GM21390 (cell line): ENCODE measurements around the gene NEGR1.
"Not testable (repeated sequence)": the region's sequence is repeated elsewhere in the genome, so short reads cannot be mapped to it uniquely, and the experiment has no call there.

Experiments used
- ATAC-seq: cut with Tn5 transposase; IDR thresholded peaks from one replicate; pipeline ENCODE4 v1.9.1; 2021; ENCODE audit not compliant: unreplicated experiment

The NEGR1 gene

DNA sequence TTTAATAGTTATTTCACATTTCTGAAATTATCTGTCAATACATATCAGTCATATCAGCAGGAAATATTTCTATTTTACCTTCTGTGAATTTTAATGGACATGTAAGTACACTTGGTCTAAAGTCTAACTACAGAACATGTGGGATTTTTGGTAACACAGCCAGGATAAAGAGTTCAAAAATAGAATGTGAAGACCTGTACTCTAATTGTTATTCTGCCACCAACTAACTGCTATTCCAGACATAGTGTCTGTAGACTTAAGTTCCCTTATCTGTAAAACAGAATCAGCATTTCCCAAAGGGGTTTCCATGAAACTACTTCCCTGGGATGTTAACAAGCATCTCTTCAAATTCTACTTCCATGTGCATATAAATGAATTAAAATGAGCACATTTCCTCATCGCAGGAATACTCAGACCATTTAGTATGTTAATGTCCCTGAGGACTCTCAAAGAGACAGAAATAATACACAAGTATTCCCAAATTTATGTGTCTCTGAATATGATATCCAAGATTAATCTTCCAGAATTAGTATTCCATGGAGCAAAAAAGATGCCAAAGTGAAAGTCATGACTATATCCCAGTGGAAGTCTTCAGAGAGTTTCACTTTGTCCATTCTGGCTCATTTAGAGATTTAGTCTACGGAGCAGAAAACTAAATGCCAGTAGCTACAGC, 325.6 kb downstream of the NEGR1 start:
- ATAC-seq = no peak

DNA sequence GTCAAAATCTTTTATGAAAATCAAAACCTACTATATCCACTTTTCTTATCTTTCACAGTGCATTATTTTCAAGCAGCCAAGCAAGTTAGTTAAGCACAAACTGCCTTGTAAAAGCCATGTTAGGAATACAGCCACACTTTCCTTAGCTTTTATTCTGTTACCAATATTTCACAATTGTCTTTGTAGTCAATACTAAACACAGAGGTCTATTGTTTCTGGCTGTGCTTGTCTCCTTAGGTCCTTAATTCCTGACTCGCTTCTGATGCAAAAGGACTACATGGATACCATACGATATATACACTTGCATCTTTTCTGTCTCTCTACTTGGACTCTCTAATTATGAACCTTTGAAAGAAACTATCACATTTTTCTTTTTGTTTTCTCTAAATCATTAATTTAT, 331.8 kb downstream of the NEGR1 start:
- no peak for ATAC-seq

DNA sequence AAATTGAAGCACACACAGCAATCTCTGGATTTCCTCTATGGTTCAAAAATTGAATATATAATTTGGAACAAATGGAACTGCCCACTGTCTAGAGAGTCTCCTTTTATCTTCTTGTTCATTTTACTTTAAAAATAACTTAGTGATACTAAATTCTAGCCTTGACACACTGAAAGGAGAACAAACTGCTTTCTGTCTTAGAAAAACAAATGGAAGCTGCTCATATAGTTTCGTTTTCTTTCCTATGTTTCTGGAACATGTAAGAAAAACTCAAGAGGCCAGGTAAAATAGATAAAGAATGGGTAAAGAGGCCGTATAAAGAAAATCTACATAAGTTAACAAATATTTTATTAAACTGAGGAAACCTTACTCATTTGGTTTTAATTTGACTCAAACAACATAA, 332.7 kb downstream of the NEGR1 start:
- no peak for ATAC-seq

DNA sequence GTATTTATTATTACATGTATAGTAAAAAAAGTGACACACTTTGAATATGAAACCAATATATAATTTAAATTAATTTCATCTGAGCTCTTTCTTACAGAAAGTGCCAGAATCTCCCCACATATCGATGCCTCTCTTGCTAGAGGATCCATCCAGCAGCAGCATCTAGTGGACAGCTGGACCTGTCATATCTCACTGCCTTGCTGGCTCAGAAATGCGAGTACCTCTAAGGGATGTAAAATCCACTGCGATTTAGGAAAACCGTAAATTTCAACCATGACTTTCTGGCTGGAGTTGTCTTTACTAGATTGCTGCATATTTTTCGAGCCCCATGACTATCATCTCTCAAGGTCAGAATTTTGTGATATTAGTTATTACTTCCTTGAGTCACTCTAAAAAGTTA, 333.8 kb downstream of the NEGR1 start:
- ATAC-seq = no peak

DNA sequence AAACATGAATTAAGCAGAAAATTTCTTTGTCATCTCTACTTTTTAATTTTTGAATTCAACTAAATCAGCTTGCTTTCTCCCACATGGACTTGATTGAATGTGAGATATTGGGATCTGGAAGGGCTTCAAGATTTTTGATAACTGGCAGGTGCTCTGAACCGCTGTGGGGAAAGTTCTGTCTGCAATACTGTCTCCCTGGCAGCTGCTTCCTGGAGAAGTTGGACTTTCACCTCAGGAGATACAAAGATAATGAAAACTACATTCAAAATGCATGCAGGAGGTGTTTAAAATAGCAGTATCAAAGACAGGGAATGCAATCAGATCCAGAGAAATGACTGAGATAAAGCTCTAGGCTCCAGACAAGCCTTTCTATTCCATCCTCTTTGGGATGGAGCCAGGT, 338.3 kb downstream of the NEGR1 start:
- no peak for ATAC-seq

DNA sequence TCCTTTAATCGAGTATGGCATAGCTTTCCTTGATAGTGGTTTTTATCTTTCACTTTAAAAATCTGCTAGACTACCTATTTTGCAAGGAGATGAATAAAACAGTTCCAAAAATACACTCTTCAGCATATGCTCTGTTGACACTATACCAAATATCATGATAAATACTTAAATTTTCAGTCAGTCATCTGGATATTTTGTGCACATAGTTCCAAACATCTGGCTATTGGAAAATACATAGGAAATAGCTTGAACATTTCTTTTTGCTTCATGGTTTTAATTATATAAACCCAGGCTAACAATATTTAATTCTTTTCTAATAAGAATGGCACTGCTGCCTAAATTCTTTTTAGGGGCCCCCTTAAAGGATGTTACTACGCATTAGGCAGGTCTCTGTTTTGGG, 342.1 kb downstream of the NEGR1 start:
- ATAC-seq = no peak

DNA sequence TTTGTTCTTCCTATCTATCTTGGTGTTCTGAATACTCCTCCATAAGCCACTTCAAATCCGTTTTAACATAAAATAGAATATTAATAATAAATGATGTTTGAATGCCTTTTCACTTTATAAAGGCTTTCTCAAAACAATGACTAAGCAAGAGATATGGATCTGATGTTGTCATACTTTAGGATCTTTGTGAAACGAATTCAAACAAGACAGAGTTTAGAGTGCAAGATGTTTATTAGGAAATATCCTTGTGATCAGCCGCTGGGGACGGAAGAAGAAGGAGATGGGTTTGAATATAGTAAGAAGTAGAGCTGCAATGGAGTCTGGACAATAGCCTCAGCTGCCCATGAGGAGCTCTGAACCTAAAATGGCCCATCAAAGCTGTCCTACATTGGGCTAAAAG, 351.8 kb downstream of the NEGR1 start:
- no peak for ATAC-seq

DNA sequence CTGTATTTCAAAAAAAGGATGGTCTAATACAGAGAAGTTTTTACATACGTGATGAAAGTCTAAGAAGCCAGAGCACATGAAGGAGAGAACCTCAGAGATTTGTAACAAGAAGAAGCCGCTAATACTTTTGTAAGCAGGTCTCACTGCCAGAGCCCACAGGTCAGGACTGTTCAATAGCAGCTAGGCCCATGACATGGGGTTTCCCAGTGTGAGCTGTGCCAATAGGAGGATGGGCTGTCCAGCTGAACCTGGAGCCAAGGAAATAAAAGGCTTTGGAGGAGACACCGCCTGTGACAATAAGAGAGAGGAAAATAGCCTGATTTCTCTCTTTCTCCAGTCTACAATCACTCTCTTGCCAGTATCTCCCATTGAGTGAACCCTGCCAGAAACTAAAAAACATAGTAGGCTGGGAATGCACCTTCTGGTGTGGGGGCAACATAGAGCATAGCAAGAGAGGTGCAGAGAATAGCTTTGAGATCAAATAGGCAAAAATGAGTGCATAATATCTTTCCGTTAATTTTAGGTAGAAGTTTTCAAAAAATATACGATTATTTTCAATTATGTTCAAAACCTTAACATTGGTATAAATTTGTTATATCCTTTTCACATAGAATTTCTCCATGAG, 360.3 kb downstream of the NEGR1 start:
- no peak for ATAC-seq

DNA sequence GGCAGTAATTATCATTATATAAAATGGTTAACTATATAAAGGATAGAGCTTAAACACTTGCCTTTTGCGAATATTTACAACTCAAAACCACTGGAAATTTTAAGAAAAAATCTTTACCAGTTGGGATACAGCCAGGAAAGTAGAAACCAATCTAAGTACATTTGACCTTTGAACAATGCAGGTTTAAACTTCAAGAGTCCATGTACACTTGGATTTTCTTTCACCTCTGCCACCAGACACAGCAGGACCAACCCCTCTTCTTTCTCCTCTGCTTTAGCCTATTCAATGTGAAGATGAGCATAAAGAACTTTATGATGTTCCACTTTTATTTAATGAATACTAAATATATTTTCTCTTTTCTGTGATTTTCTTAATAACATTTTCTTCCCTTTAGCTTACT, 361.1 kb downstream of the NEGR1 start:
- ATAC-seq = no peak

DNA sequence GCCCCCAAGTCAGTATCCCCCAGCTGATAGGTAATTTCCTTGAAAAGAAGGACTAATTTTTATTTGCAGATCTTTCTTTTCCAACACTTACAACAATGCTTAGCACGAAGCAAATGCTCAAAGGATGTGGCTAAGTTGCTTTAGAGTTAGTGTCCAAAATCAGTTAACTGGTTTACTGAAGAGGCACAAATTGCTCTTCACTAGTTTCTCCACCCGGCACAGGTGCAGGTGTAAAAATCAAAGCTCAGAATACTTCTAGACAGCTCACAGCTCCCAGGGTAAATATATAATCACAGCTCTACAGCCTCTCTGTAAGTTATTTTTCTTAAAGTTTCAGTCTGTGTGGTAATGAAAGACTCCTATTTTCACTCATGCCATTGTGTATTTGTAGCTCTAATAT, 361.8 kb downstream of the NEGR1 start:
- no peak for ATAC-seq

DNA sequence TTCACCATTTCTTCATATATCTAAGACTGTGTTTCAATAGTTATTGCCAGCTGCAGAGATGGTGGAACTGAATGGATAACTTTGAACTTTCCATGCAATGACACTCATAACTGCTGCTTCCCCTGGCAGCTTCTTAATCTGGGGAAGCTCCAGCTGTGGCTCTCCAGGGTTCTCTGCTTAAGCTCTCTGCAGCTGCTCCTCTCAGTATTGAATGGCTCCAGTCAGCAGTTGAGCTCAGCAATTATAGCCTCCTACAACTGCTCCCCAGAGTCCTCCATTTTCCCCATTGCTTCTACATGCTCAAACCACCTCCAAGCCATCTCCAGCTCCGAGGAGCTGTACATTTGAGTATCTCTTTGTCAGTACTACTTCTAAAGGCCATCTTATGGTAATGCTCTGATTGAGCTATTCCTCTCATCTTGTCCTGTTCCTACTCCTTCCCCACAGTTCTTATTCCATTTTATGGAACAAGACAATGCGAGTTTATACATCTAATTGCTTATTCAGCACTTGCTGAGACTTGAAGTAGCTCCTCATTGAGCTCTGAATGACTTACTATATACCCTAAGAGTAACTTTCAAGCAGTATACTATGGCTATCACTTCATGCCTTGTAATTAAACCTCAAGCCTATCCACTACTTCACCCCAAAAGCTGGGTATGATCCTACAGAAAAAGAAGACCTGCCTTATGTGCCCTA, 362.4 kb downstream of the NEGR1 start:
- ATAC-seq = no peak

DNA sequence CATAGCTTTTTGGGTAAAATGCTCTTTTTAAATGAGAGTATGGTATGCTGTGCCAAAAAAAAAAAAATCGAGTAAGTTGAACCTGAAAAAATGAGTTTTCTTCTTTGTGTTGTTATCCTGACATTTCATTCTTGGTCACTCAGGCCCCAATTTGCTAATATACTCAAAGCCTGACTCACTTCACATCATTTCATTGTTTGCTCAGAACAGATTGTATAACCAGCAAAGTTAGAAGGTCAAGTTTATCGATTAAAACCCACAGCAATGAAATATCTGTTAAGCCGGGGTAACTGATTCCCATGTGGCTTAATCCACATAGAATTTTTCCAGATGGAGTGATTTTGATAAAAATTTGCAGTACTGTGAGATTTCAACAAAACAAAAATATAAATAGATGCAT, 363.7 kb downstream of the NEGR1 start:
- no peak for ATAC-seq

DNA sequence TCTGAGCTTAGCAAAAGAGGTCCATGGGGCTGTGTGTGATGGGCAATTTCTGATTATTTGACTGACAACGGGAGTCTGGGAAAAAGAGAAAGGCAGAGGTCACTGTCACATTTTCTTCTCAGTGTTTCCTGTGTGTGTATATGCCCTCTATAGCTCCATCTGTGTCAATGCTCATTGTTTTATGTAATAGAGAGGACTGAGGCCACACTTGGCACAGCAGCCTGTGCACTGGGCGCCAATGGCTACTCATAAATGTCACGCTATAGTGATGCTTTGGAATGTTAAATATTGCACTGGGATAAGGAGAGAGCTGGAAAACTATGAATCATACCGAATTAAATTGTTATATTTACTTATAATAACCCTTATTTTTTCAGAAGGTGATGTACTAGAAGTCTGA, 365.4 kb downstream of the NEGR1 start:
- no peak for ATAC-seq

DNA sequence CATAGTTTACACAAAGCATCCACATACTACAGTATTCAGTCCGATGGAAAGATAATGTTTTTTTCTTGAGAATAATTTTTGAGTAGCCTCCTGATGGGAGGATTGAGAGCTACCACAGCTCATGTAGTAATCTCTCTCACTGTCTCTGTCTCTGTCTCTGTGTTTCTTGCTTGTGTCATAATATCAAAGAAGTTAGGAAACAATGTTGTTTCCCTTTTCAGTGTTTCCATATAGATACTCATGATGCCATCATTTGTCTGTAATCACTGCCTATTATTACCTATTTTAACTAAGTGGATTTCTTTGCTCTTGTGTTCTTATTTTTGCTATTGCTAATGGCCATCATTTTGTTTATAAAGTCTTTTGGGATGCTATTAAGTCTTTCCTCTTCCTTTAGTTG, 367.7 kb downstream of the NEGR1 start:
- ATAC-seq = no peak

DNA sequence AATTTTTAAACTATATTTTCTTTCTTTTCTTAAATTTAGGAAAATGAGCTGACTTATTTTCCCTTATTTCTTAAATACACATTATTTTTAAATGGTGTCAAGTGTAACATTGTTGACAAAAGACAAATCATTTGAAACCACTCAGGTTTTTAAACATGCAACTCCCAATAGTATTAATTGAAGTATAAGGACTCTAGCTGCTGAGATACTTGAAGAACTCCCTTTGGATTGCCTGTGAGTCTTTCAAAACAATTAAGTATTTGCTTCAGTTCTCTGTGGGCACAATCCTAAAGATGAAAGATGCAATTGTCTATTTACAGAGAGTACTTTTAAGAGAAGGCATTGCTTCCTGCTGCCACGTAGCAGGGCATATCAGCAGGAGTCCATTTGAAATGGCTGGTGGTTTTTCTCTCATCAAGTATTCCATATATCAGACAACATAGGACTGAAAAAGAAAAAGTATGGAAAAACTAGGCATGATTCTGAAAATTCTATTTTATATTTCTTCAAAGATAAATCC, 373.4 kb downstream of the NEGR1 start:
- ATAC-seq = no peak

DNA sequence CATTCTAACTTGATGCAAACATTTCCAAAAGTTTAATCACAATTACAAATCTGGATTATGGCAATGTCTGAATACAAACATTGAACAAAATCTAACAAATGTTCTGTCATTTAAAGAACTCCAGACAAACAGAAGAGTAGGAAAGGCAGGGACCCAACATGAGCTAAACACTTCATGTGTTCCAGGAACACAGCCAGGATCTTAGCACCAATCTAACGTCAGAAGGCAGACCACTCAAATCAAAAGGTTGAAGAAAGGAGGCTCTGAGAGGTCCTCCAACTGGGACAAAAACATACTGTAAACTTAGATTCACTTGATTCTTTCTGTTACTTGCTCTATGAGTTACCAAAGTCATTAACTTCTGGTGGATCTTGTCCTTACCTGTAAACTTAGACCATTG, 374.0 kb downstream of the NEGR1 start:
- no peak for ATAC-seq

DNA sequence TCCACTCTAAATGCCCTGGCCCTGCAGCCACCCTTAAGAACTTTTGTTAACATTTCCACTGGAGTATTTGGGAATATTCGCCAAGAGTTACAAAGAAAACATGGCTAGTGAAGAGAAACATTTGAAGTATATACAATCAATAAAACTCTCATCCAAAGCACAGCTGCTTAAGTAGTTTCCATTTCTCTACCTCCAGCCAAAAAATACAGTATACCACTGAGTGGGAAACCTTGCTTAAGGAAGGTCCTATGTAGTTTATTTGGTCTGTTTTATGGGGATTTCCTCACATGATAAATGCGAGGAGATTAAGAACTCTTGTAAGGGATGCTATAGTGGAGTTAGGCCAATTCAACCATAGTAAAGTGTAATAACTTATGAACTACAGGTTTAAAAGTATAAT, 382.5 kb downstream of the NEGR1 start:
- ATAC-seq = no peak

DNA sequence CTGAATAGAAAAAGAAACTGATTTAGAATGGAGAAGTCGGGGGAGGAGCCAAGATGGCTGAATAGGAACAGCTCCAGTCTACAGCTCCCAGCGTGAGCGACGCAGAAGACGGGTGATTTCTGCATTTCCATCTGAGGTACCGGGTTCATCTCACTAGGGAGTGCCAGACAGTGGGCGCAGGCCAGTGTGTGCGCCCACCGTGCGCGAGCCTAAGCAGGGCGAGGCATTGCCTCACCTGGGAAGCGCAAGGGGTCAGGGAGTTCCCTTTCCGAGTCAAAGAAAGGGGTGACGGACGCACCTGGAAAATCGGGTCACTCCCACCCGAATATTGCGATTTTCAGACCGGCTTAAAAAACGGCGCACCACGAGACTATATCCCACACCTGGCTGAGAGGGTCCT, 394.2 kb downstream of the NEGR1 start:
- ATAC-seq = not testable (repeated sequence)

DNA sequence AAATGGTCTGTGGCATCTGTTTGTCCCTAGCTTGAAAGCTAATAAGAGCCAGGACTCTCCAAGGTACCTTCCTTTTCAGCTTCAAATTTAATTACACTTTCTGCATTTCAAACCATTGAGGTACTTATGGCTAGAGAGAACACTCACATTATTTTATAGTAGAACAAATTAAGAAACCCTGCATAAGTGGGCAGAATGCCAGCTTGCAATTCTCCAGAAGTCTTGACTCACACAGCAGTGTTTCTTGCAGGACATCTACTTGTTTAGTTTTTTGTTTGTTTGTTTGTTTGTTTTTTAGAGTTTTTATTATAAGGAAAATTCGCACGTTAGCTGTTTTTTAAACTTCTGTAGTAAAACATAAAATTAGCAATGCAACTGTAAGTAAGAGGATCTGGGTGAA, 397.2 kb downstream of the NEGR1 start:
- no peak for ATAC-seq

DNA sequence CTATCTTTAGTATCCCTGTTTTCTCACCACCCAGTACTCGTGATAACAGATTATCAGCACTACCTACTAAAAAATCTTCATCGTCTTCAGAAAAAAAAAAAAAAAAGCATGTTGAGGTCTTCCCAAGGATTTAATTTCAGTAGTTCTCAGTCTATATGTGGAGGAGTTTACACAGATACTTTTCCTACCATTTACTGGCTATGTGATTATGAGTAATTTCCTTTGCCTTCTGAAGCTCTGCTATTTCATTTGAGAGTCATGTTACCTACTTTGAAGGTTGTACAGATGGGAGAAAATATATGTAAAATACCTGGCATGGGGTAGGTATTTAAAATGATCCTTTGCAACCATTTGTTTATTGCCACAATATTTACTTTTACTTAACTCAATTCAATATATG, 399.7 kb downstream of the NEGR1 start:
- no peak for ATAC-seq

DNA sequence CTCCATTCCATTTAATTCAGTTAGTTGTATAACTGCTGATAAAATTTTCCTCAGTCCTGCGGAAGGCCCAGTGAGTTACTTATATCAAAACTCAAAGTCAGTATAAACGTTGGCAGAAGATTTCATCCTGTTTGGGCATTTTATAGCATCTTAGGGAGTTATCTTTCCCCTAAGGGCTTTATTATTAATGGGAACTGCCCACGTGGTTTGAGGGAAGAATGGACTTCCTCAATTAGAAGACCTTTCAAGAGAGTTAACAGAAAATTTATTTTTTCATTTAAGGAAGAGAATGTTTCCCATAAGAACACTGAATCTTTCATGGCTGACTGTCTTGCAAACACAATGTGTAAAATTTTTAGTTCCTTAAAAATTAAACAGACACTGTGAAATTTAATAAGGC, 400.1 kb downstream of the NEGR1 start:
- ATAC-seq = no peak

DNA sequence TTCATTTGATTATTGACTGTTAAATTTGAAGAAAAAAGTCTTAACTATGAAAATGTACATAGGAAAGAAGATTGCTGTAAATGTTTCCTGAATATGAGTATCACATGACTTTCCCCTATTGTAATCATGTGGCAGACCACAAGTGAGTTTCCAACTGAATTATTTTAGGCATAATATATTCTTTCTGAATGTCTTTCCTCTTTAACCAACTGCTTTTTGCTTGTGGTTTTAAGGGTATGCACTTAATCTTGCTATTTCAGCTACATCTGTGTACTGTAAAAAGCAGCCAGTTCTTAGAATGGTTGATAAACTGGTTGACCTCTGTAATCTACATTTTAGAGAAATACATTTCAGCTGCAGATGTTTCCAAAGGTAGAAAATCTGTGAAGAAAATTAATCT, 400.7 kb downstream of the NEGR1 start:
- no peak for ATAC-seq
